ENCODE data around the gene TMTC3. TPM values are rescaled to one million over a fixed set of nuclear protein-coding genes. Genes with fewer than 3 reads are reported as not detected.

Gene TMTC3
- total RNA-seq, 1 donor from 2014 or later: 23.5 TPM

GRCh38 chr12:88218293-88218692 lies 76.2 kb downstream of the TMTC3 start:
- DNase-seq (no peak), ATAC-seq (no peak)
- Histone ChIP-seq H3K9me3 (no peaks in the 10 kb centered on the region), H3K36me3 (no peaks in the 10 kb centered on the region), H3K4me1 (no peaks in the 10 kb centered on the region), H3K27me3 (no peaks in the 10 kb centered on the region), H3K27ac (no peak overlapping the region), H3K4me3 (no peak overlapping the region)
- intact Hi-C loops (cut with DNase I): no loop called here
- no peak for TF ChIP-seq CTCF (IDR thresholded peaks at IDR 0.05)

GRCh38 chr12:88219861-88220260 lies 77.8 kb downstream of the TMTC3 start:
- Histone ChIP-seq H3K4me3 (no peak overlapping the region), H3K9me3 (no peaks in the 10 kb centered on the region), H3K27me3 (no peaks in the 10 kb centered on the region), H3K36me3 (no peaks in the 10 kb centered on the region), H3K27ac (no peak overlapping the region), H3K4me1 (no peaks in the 10 kb centered on the region)
- no peak for DNase-seq
- no peak for TF ChIP-seq CTCF (IDR thresholded peaks at IDR 0.05)
- ATAC-seq: no peak
- intact Hi-C loops (cut with DNase I): no loop called here

- H3K27ac ChIP-seq: no peak overlapping the region
- intact Hi-C loops (cut with DNase I): no loop called here
- H3K27me3 ChIP-seq: no peaks in the 10 kb centered on the region
- DNase-seq (no peak), ATAC-seq (no peak)
- no peaks in the 10 kb centered on the region for H3K9me3 ChIP-seq
- H3K4me1 ChIP-seq: no peaks in the 10 kb centered on the region
- TF ChIP-seq CTCF (IDR thresholded peaks at IDR 0.05): no peak
- H3K36me3 ChIP-seq: no peaks in the 10 kb centered on the region
- no peak overlapping the region for H3K4me3 ChIP-seq
Measured at GRCh38 chr12:88223519-88223918, 81.4 kb downstream of the TMTC3 start.

GRCh38 chr12:88225776-88226175 lies 83.7 kb downstream of the TMTC3 start:
- Histone ChIP-seq H3K27me3 (no peaks in the 10 kb centered on the region), H3K27ac (no peak overlapping the region), H3K9me3 (no peaks in the 10 kb centered on the region), H3K4me1 (no peaks in the 10 kb centered on the region), H3K4me3 (no peak overlapping the region), H3K36me3 (no peaks in the 10 kb centered on the region)
- intact Hi-C loops (cut with DNase I): no loop called here
- no peak for TF ChIP-seq CTCF (IDR thresholded peaks at IDR 0.05)
- ATAC-seq (no peak), DNase-seq (no peak)

- Histone ChIP-seq H3K4me1 (no peaks in the 10 kb centered on the region), H3K27ac (no peak overlapping the region)
Measured at GRCh38 chr12:88227263-88227662, 85.2 kb downstream of the TMTC3 start.

More at GRCh38 chr12:88227263-88227662, 85.2 kb downstream of the TMTC3 start:
- no peaks in the 10 kb centered on the region for H3K9me3 ChIP-seq
- no peak overlapping the region for H3K4me3 ChIP-seq
- H3K36me3 ChIP-seq: no peaks in the 10 kb centered on the region
- H3K27me3 ChIP-seq: no peaks in the 10 kb centered on the region
- no peak for DNase-seq
- TF ChIP-seq CTCF (IDR thresholded peaks at IDR 0.05): no peak
- ATAC-seq: no peak
- intact Hi-C loops (cut with DNase I): no loop called here
